ENCODE results near the gene AP2S1.
A peak's percentile ranks its signal among the peaks of the same experiment; 100 is the strongest.

Gene AP2S1

DNA sequence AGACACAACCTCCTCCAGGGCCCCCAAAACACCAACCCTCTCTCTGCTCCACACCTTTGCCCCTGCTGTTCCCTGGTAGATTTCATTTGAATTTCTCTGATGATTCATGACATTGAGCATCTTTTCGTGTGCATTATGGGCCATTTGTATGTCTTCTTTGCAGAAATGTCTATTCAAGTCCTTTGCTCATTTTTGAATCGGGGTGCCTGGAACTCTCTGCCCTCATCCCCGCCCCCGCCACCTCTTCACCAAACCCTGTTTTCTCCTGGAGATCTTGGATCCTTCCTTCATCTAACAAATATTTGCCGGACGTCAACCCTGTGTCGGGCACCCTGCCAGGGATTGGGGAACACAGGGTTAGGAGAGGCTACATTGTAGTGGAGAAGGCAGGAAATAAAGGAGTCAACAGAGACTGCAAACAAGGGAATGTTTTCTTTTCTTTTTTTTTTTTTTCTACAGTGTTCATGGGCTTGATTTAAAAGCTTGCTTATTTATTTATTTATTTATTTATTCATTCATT is 36.7 kb downstream of the AP2S1 start:
- TF ChIP-seq EZH2phosphoT487 (IDR thresholded peaks at IDR 0.05; ENCODE audit: borderline replicate concordance) (no peak), CTCF (conservative IDR thresholded peaks at IDR 0.05; ENCODE audit: low read length) (no peak)
- H3K9me2 ChIP-seq (replicated peaks; ENCODE audit: low read depth, low read length) = no peaks in the 10 kb centered on the region
- no peaks in the 10 kb centered on the region for H4K20me1 ChIP-seq (ENCODE audit: insufficient read depth, low read length, poor library complexity, severe bottlenecking)
- H3K4me3 ChIP-seq (ENCODE audit: low read length, poor library complexity, severe bottlenecking) = no peak overlapping the region
- no peak overlapping the region for H3K9ac ChIP-seq (ENCODE audit: low read depth, low read length, poor library complexity, severe bottlenecking)
- no peak overlapping the region for H3K4me2 ChIP-seq (ENCODE audit: low read depth, low read length, poor library complexity, severe bottlenecking)
- H3K4me1 ChIP-seq (ENCODE audit: insufficient read depth, low read length, poor library complexity, severe bottlenecking) = no peaks in the 10 kb centered on the region
- H3K9me3 ChIP-seq (ENCODE audit: insufficient read depth, low read depth, low read length) = no peaks in the 10 kb centered on the region
- no peaks in the 10 kb centered on the region for H3K79me2 ChIP-seq (ENCODE audit: insufficient read depth, low read length)
- H2AFZ ChIP-seq (ENCODE audit: low read length) = no peak overlapping the region
- no peaks in the 10 kb centered on the region for H3K36me3 ChIP-seq (ENCODE audit: insufficient read depth, low read length)
- no peaks in the 10 kb centered on the region for H3K27me3 ChIP-seq (ENCODE audit: insufficient read depth, low read length, poor library complexity, severe bottlenecking)
- H3F3A ChIP-seq (ENCODE audit: low read depth) = no peaks in the 10 kb centered on the region

- Histone ChIP-seq H3K4me2 (ENCODE audit: low read depth, low read length, poor library complexity, severe bottlenecking) (no peak overlapping the region), H3K4me1 (ENCODE audit: insufficient read depth, low read length, poor library complexity, severe bottlenecking) (no peaks in the 10 kb centered on the region), H3F3A (ENCODE audit: low read depth) (no peaks in the 10 kb centered on the region), H3K9ac (ENCODE audit: low read depth, low read length, poor library complexity, severe bottlenecking) (no peak overlapping the region), H3K9me2 (replicated peaks; ENCODE audit: low read depth, low read length) (no peaks in the 10 kb centered on the region), H2AFZ (ENCODE audit: low read length) (peak overlapping the region; percentile 17; the same call in 1 of the 2 replicates), H3K79me2 (ENCODE audit: insufficient read depth, low read length) (no peaks in the 10 kb centered on the region), H3K9me3 (ENCODE audit: insufficient read depth, low read depth, low read length) (no peaks in the 10 kb centered on the region), H3K36me3 (ENCODE audit: insufficient read depth, low read length) (no peaks in the 10 kb centered on the region), H3K4me3 (ENCODE audit: low read length, poor library complexity, severe bottlenecking) (no peak overlapping the region), H3K27me3 (ENCODE audit: insufficient read depth, low read length, poor library complexity, severe bottlenecking) (no peaks in the 10 kb centered on the region), H4K20me1 (ENCODE audit: insufficient read depth, low read length, poor library complexity, severe bottlenecking) (no peaks in the 10 kb centered on the region)
- TF ChIP-seq CTCF (conservative IDR thresholded peaks at IDR 0.05; ENCODE audit: low read length) (no peak), EZH2phosphoT487 (IDR thresholded peaks at IDR 0.05; ENCODE audit: borderline replicate concordance) (no peak)
Measured at GRCh38 chr19:46812977-46813838, 37.4 kb downstream of the AP2S1 start.

GRCh38 chr19:46809534-46810272 is 40.9 kb downstream of the AP2S1 start:
- Histone ChIP-seq H3K4me2 (ENCODE audit: low read depth, low read length, poor library complexity, severe bottlenecking) (no peak overlapping the region), H3K9me3 (ENCODE audit: insufficient read depth, low read depth, low read length) (no peaks in the 10 kb centered on the region), H3F3A (ENCODE audit: low read depth) (no peaks in the 10 kb centered on the region), H3K27me3 (ENCODE audit: insufficient read depth, low read length, poor library complexity, severe bottlenecking) (no peaks in the 10 kb centered on the region), H3K9ac (ENCODE audit: low read depth, low read length, poor library complexity, severe bottlenecking) (no peak overlapping the region), H3K79me2 (ENCODE audit: insufficient read depth, low read length) (no peaks in the 10 kb centered on the region), H3K4me3 (ENCODE audit: low read length, poor library complexity, severe bottlenecking) (no peak overlapping the region), H3K9me2 (replicated peaks; ENCODE audit: low read depth, low read length) (no peaks in the 10 kb centered on the region), H4K20me1 (ENCODE audit: insufficient read depth, low read length, poor library complexity, severe bottlenecking) (no peaks in the 10 kb centered on the region), H3K36me3 (ENCODE audit: insufficient read depth, low read length) (no peaks in the 10 kb centered on the region), H3K4me1 (ENCODE audit: insufficient read depth, low read length, poor library complexity, severe bottlenecking) (no peaks in the 10 kb centered on the region), H2AFZ (ENCODE audit: low read length) (no peak overlapping the region)
- TF ChIP-seq CTCF (conservative IDR thresholded peaks at IDR 0.05; ENCODE audit: low read length) (no peak), EZH2phosphoT487 (IDR thresholded peaks at IDR 0.05; ENCODE audit: borderline replicate concordance) (no peak)

Data from Loucy (cell line).